GM12878 (cell line): ENCODE results near the gene PPM1J. TPM values are rescaled to one million over a fixed set of nuclear protein-coding genes. Genes with fewer than 3 reads are reported as not detected.

ENCODE experiments used
- ASH2L ChIP-seq: fragments of 300-600, 200-600 bp; sonication (generic); IDR thresholded peaks from 2 replicates; pipeline ENCODE4 v1.6.1; 2017; ENCODE audit warnings: low read depth, mild to moderate bottlenecking, borderline replicate concordance
- BMI1 ChIP-seq: fragments of 450-650 bp; IDR thresholded peaks from 2 replicates; pipeline ENCODE4 v1.6.1; 2016; ENCODE audit warnings: mild to moderate bottlenecking, moderate library complexity, borderline replicate concordance
- CHD4 ChIP-seq: fragments of 200-600 bp; sonication (generic); IDR thresholded peaks from 2 replicates; pipeline ENCODE4 v1.6.1; 2016; ENCODE audit warnings: mild to moderate bottlenecking
- E4F1 ChIP-seq: fragments of 450-650 bp; IDR thresholded peaks from 2 replicates; pipeline ENCODE4 v1.6.1; 2018; ENCODE audit warnings: borderline replicate concordance, mild to moderate bottlenecking; ENCODE audit not compliant: partially characterized antibody
- EED ChIP-seq: sonication (generic); IDR thresholded peaks from 2 replicates; pipeline ENCODE4 v1.6.1; 2016; ENCODE audit warnings: antibody characterized with exemption, low read depth
- ESRRA ChIP-seq: IDR thresholded peaks from 2 replicates; pipeline ENCODE4 v1.6.1; 2012; ENCODE audit warnings: mild to moderate bottlenecking, low read length, improper control_type of control experiment
- JUND ChIP-seq: IDR thresholded peaks from 2 replicates; pipeline ENCODE4 v1.6.1; 2012; ENCODE audit warnings: low read depth, mild to moderate bottlenecking, low read length, improper control_type of control experiment, moderate library complexity
- POLR2AphosphoS2 ChIP-seq: IDR thresholded peaks from 2 replicates; pipeline ENCODE4 v1.6.1; 2011; ENCODE audit warnings: low read depth, mild to moderate bottlenecking, low read length, improper control_type of control experiment, moderate library complexity
- RBBP5 ChIP-seq: fragments of 200-600 bp; sonication (generic); conservative IDR thresholded peaks from 2 replicates; pipeline ENCODE4 v1.6.1; 2016
- SP1 ChIP-seq: IDR thresholded peaks from one replicate; pipeline ENCODE4 v1.6.1; 2011; ENCODE audit warnings: low read depth, low read length
- TCF7 ChIP-seq: IDR thresholded peaks from 2 replicates; pipeline ENCODE4 v1.6.1; 2014; ENCODE audit warnings: antibody characterized with exemption, borderline replicate concordance
- YBX1 ChIP-seq: fragments of 450-650 bp; IDR thresholded peaks from 2 replicates; pipeline ENCODE4 v1.6.1; 2016; ENCODE audit warnings: antibody characterized with exemption
- ZNF384 ChIP-seq: IDR thresholded peaks from 2 replicates; pipeline ENCODE4 v1.6.1; 2012; ENCODE audit warnings: low read depth, mild to moderate bottlenecking, low read length, improper control_type of control experiment, borderline replicate concordance
- ZNF622 ChIP-seq: fragments of 450-650 bp; IDR thresholded peaks from 2 replicates; pipeline ENCODE4 v1.6.1; 2017; ENCODE audit warnings: mild to moderate bottlenecking, inconsistent platforms
- polyA plus RNA-seq, 11 experiments: library from polyadenylated mRNA; depleted of rRNA in 4 of 11; unstranded in 6 of 11; stranded (reverse) in 5 of 11; fragments of >200 nt; fragmentation: Nextera tagmentation in 4 of 11; fragmentation: Illumina TruSeq in 1 of 11; extraction: Ambion mirVana in 4 of 11; extraction: Trizol in 1 of 11; gene quantifications; 1 replicate in 1 of 11; 2 replicates in 10 of 11; pipeline versions ENCODE4 v1.2.1 to v1.2.3, GENCODE V29; 2011 to 2016; ENCODE audit warnings: inconsistent platforms in 2 of 11, missing spikeins in 2 of 11, low read depth in 1 of 11
- total RNA-seq, 4 experiments: library from RNA; depleted of rRNA in 3 of 4; stranded (reverse); fragments of >200 nt in 3 of 4; fragmentation: Illumina TruSeq in 1 of 4; extraction: Trizol in 1 of 4; gene quantifications; 2 replicates each; pipeline versions ENCODE4 v1.2.1 to v1.2.3, GENCODE V29; 2013 to 2021
- TF ChIP-seq, protein P1 (sequence below), 3 experiments: IDR thresholded peaks in 2 of 3; conservative IDR thresholded peaks in 1 of 3; 2 replicates each; pipeline ENCODE4 v1.5.1; 2011; ENCODE audit warnings: low read depth in 3 of 3, low read length in 3 of 3, mild to moderate bottlenecking in 3 of 3, control low read depth in 2 of 3, moderate library complexity in 2 of 3, inconsistent platforms in 1 of 3, mixed read lengths in 1 of 3; ENCODE audit not compliant: control insufficient read depth in 2 of 3, insufficient read depth in 1 of 3; ENCODE audit errors: extremely low read depth in 1 of 3
- TF ChIP-seq, protein P2 (sequence below): IDR thresholded peaks from 2 replicates; pipeline ENCODE4 v1.6.1; 2011; ENCODE audit warnings: borderline replicate concordance, low read depth, mild to moderate bottlenecking, moderate library complexity, low read length; ENCODE audit not compliant: insufficient read depth, poor library complexity, severe bottlenecking
- TF ChIP-seq, protein P3 (sequence below): fragments of 450-650 bp; formaldehyde crosslinking; IDR thresholded peaks from 2 replicates; pipeline ENCODE4 v1.5.0; 2022; ENCODE audit warnings: mild to moderate bottlenecking, missing genetic modification characterization
- TF ChIP-seq, protein P4 (sequence below): fragments of 450-650 bp; IDR thresholded peaks from 2 replicates; pipeline ENCODE4 v1.6.1; 2017; ENCODE audit warnings: mild to moderate bottlenecking

PPM1J gene
- total and polyA plus RNA-seq, 10 of the 15 experiments (the other 5 are each of a cell fraction or from before 2014, with no cell fraction given), result 0.07 to 1.8 (median 0.59) TPM; not detected in 1

DNA sequence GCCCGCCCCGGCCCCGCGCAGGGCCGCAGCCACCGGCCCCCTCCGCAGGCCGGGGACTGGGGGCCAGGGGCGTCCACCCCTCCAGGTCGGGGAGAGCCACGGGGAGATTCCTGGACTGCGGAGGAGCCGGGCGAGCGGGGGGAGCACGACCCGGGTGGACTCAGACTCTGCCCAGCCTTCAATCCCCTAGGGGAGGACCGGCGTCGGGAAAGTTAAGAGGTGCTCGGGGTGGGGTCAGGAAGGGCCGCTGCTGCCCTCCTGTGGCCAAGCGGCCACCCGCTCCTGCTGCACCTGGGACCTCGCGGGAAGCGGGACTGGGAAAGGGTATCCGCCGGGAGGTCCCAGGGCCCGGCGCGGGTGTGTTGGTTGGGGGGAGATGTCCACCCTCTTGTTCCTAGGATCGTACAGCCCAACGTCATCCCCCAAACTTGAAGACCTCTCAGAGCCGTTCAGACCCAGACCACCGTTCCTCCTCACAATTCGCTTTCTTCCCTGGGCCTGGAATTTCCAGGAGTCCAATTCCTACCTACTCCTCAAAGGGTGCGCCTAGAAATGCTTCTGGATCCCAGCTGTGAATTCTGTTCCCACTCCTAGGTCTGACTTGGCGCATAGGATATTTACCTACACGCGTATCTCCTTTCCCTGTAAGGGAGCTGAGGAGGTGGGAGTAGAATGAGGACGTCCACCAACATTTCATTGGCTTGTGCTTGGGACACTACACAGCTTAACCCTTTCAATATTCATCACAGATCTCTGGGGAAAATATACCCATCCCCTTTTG, 7.7 kb downstream of the PPM1J start (continued):
- no peak for TF ChIP-seq ASH2L
- TF ChIP-seq RBBP5, result no peak
- no peak for TF ChIP-seq ZNF622
- no peak for TF ChIP-seq POLR2AphosphoS2
- no peak for TF ChIP-seq JUND
- TF ChIP-seq, protein P1, sequence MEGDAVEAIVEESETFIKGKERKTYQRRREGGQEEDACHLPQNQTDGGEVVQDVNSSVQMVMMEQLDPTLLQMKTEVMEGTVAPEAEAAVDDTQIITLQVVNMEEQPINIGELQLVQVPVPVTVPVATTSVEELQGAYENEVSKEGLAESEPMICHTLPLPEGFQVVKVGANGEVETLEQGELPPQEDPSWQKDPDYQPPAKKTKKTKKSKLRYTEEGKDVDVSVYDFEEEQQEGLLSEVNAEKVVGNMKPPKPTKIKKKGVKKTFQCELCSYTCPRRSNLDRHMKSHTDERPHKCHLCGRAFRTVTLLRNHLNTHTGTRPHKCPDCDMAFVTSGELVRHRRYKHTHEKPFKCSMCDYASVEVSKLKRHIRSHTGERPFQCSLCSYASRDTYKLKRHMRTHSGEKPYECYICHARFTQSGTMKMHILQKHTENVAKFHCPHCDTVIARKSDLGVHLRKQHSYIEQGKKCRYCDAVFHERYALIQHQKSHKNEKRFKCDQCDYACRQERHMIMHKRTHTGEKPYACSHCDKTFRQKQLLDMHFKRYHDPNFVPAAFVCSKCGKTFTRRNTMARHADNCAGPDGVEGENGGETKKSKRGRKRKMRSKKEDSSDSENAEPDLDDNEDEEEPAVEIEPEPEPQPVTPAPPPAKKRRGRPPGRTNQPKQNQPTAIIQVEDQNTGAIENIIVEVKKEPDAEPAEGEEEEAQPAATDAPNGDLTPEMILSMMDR (IDR thresholded peaks at IDR 0.05 in 2 of 3, conservative IDR thresholded peaks at IDR 0.05 in 1 of 3; ENCODE audit: control insufficient read depth in 2 of 3, extremely low read depth in 1 of 3, insufficient read depth in 1 of 3, low read depth in 3 of 3, low read length in 3 of 3), result peak; percentile 84 to 98 (median 97)
- TF ChIP-seq, protein P2, sequence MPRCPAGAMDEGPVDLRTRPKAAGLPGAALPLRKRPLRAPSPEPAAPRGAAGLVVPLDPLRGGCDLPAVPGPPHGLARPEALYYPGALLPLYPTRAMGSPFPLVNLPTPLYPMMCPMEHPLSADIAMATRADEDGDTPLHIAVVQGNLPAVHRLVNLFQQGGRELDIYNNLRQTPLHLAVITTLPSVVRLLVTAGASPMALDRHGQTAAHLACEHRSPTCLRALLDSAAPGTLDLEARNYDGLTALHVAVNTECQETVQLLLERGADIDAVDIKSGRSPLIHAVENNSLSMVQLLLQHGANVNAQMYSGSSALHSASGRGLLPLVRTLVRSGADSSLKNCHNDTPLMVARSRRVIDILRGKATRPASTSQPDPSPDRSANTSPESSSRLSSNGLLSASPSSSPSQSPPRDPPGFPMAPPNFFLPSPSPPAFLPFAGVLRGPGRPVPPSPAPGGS, result no peak
- TF ChIP-seq EED, result peak; percentile 89
- TF ChIP-seq SP1, result no peak
- no peak for TF ChIP-seq E4F1
- no peak for TF ChIP-seq ESRRA
- TF ChIP-seq BMI1, result no peak
- no peak for TF ChIP-seq CHD4
- TF ChIP-seq, protein P3, sequence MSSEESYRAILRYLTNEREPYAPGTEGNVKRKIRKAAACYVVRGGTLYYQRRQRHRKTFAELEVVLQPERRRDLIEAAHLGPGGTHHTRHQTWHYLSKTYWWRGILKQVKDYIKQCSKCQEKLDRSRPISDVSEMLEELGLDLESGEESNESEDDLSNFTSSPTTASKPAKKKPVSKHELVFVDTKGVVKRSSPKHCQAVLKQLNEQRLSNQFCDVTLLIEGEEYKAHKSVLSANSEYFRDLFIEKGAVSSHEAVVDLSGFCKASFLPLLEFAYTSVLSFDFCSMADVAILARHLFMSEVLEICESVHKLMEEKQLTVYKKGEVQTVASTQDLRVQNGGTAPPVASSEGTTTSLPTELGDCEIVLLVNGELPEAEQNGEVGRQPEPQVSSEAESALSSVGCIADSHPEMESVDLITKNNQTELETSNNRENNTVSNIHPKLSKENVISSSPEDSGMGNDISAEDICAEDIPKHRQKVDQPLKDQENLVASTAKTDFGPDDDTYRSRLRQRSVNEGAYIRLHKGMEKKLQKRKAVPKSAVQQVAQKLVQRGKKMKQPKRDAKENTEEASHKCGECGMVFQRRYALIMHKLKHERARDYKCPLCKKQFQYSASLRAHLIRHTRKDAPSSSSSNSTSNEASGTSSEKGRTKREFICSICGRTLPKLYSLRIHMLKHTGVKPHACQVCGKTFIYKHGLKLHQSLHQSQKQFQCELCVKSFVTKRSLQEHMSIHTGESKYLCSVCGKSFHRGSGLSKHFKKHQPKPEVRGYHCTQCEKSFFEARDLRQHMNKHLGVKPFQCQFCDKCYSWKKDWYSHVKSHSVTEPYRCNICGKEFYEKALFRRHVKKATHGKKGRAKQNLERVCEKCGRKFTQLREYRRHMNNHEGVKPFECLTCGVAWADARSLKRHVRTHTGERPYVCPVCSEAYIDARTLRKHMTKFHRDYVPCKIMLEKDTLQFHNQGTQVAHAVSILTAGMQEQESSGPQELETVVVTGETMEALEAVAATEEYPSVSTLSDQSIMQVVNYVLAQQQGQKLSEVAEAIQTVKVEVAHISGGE (CRISPR knock-in tag), result no peak
- no peak for TF ChIP-seq ZNF384
- no peak for TF ChIP-seq TCF7
- TF ChIP-seq, protein P4, sequence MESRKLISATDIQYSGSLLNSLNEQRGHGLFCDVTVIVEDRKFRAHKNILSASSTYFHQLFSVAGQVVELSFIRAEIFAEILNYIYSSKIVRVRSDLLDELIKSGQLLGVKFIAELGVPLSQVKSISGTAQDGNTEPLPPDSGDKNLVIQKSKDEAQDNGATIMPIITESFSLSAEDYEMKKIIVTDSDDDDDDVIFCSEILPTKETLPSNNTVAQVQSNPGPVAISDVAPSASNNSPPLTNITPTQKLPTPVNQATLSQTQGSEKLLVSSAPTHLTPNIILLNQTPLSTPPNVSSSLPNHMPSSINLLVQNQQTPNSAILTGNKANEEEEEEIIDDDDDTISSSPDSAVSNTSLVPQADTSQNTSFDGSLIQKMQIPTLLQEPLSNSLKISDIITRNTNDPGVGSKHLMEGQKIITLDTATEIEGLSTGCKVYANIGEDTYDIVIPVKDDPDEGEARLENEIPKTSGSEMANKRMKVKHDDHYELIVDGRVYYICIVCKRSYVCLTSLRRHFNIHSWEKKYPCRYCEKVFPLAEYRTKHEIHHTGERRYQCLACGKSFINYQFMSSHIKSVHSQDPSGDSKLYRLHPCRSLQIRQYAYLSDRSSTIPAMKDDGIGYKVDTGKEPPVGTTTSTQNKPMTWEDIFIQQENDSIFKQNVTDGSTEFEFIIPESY, result no peak
- TF ChIP-seq YBX1, result no peak
